ENCODE data around the gene MRPL54.

Gene MRPL54

DNA sequence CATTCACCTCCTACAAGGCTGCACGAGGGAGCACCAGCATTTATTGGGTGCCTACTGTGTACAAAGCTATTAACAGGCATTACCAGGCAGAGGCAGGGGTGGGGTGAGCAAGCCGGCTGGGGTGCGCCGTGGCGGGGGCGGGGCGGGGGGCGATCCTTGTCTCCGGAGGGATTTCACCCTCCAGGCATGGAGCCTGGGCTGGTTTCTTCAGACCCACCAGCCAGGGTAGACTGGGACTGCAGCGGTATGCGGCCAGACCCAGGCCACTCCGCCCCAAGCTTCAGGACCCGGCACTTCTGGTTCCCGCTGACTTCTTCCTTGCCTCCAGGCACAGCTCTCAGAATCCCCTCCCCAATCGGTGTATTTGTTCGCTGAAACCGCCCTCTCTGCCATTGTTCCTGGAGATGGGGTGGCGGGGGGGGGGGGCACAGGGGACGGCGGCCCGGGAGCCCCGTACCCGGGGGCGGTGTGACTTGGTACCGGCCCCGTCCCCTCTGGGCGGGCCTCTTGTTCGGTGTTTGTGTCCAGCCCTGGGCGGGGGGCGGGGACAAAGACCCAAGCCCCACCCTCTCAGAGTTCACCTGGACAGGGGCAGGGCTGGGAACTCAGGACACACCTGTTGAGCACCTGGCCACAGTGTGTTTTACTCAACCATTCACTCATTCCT, 39.9 kb upstream of the MRPL54 start:
- H3K4me3 ChIP-seq (ENCODE audit: low read length): no peak overlapping the region
- TF ChIP-seq, protein P1, sequence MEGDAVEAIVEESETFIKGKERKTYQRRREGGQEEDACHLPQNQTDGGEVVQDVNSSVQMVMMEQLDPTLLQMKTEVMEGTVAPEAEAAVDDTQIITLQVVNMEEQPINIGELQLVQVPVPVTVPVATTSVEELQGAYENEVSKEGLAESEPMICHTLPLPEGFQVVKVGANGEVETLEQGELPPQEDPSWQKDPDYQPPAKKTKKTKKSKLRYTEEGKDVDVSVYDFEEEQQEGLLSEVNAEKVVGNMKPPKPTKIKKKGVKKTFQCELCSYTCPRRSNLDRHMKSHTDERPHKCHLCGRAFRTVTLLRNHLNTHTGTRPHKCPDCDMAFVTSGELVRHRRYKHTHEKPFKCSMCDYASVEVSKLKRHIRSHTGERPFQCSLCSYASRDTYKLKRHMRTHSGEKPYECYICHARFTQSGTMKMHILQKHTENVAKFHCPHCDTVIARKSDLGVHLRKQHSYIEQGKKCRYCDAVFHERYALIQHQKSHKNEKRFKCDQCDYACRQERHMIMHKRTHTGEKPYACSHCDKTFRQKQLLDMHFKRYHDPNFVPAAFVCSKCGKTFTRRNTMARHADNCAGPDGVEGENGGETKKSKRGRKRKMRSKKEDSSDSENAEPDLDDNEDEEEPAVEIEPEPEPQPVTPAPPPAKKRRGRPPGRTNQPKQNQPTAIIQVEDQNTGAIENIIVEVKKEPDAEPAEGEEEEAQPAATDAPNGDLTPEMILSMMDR (IDR thresholded peaks at IDR 0.05; ENCODE audit: insufficient read depth, low read depth, low read length, missing control alignments): no peak
- DNase-seq (ENCODE audit: low read depth): no peak

DNA sequence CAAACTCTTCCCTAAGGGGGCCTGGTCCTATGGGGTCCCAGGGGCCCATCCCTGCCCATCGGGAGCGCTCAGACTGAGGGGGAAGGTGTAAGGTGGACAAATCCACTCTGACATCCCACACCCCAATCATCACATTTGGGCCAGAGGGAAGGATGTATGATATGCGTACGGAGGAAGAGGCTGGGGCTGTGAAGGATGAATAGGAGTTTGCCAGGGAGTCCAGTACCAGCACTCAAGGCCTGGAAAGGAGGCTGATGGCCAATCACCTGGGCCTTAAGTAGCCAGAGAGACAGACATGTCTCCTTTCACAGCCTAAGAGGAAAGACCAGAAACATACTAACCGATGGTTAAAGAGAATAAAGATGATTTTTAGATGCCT, 39.4 kb upstream of the MRPL54 start:
- no peak for DNase-seq (ENCODE audit: low read depth)
- TF ChIP-seq, protein P1 (IDR thresholded peaks at IDR 0.05; ENCODE audit: insufficient read depth, low read depth, low read length, missing control alignments): no peak
- H3K4me3 ChIP-seq (ENCODE audit: low read length): no peak overlapping the region

DNA sequence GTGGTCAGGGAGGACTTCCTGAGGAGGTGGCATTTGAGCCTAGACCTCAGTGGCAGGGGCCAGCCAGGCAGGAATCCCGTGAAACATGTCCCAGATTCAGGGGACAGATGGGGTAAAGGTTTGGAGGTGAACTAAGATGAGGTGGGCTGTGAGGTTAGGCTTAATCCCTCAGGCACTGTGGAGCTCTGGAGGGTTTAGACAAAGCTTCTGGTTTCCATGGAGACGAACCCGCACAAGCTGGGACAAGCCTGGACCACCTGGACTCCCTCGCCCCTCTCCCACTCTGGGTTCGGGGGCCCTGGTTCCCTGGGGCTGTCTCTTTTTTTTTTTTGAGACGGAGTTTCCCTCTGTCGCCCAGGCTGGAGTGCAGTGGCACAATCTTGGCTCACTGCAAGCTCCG, 38.6 kb upstream of the MRPL54 start:
- TF ChIP-seq, protein P1 (IDR thresholded peaks at IDR 0.05; ENCODE audit: insufficient read depth, low read depth, low read length, missing control alignments): no peak
- H3K4me3 ChIP-seq (ENCODE audit: low read length): no peak overlapping the region
- DNase-seq (ENCODE audit: low read depth): no peak

DNA sequence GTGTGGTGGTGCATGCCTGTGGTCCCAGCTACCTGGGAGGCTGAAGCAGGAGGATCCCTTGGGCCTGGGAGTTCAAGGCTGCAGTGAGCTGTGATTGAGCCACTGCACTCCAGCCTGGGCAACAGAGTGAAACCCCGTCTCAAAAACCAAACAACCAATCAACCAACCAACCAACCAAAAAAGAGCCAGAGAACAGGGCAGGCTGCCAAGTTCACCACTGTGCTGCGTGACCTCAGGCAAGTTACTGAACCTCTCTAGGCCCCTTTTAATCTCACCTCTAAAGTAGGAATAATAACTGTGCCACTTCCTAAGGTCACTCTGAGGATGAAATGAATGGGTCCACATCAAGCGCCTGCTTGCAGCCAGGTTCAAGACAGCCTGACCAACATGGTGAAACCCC, 37.4 kb upstream of the MRPL54 start:
- DNase-seq (ENCODE audit: low read depth): no peak
- no peak overlapping the region for H3K4me3 ChIP-seq (ENCODE audit: low read length)
- TF ChIP-seq, protein P1 (IDR thresholded peaks at IDR 0.05; ENCODE audit: insufficient read depth, low read depth, low read length, missing control alignments): no peak

DNA sequence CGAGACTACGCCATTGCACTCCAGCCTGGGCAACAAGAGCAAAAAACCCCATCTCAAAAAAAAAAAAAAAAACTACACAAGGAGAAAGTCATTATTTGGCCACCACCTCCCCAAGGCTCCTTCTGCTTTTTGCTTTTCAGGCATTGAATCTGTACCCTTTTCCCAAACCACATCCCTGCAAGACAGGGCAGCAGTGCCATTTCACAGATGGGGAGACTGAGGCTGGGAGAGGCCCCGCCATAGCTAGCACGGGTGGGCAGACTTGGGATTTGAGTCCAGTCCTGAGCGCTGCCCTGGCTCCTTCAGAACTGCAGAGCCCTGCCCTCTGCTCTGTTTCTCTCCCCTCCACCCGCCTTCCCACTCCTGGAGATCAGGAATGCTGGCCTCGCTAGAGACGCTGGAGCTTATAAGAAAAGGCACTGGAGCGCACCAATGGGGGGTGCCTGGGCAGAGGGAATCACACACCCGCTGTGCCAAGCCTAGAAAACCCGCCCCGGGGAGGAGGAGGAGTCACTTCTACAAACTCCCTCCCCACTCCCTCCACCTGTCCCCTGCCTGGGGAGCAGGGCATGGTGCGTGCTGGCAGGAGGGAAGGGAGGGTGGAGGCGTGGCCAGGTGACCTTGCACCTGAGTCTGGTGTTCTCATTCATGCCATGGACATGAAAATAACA, 36.7 kb upstream of the MRPL54 start:
- H3K4me3 ChIP-seq (ENCODE audit: low read length): no peak overlapping the region
- DNase-seq (ENCODE audit: low read depth): peak; percentile 42
- TF ChIP-seq, protein P1 (IDR thresholded peaks at IDR 0.05; ENCODE audit: insufficient read depth, low read depth, low read length, missing control alignments): no peak

DNA sequence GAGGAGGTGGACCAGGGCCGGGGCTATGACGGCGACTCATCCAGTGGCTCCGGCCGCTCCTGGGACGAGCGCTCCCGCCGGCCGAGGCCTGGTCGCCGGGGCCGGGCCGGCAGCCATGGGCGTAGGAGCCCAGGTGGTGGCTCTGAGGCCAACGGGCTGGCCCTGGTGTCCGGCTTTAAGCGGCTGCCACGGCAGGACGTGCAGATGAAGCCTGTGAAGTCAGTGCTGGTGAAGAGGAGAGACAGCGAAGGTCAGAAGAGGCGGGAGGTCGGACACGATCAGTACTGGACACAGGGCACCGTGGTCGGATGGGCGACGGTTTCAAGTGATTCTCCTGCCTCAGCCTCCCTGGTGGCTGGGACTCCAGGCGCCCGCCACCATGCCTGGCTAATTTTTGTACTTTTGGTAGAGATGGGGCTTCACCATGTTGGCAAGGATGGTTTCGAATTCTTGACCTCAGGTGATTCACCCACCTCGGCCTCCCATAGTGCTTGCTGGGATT, 32.0 kb upstream of the MRPL54 start:
- TF ChIP-seq, protein P1 (IDR thresholded peaks at IDR 0.05; ENCODE audit: insufficient read depth, low read depth, low read length, missing control alignments): no peak
- DNase-seq (ENCODE audit: low read depth): no peak
- no peak overlapping the region for H3K4me3 ChIP-seq (ENCODE audit: low read length)

Data from epithelial cell of esophagus (primary cell).